GM20000 (cell line): ENCODE measurements around the gene ATP5F1D.
A peak's percentile ranks its signal among the peaks of the same experiment; 100 is the strongest.

ENCODE experiments used
- DNase-seq: peaks from one replicate; pipeline ENCODE4 v3.0.0; 2012; ENCODE audit warnings: low spot score
- CTCF ChIP-seq: IDR thresholded peaks from 2 replicates; pipeline ENCODE4 v1.5.1; 2012; ENCODE audit warnings: mild to moderate bottlenecking, control low read depth; ENCODE audit errors: extremely low read depth, missing control alignments

ATP5F1D gene

GRCh38 chr19:1264801-1265614, 23.5 kb downstream of the ATP5F1D start:
- no peak for TF ChIP-seq CTCF
- DNase-seq = no peak

- TF ChIP-seq CTCF = no peak
- no peak for DNase-seq
Observed at GRCh38 chr19:1265615-1266128, 24.1 kb downstream of the ATP5F1D start.

- peak; percentile 95 for DNase-seq
- no peak for TF ChIP-seq CTCF
Observed at GRCh38 chr19:1266129-1266915, 24.8 kb downstream of the ATP5F1D start.

- DNase-seq = no peak
- TF ChIP-seq CTCF = peak; percentile 90
Observed at GRCh38 chr19:1266916-1267476, 25.4 kb downstream of the ATP5F1D start.

- DNase-seq = no peak
- no peak for TF ChIP-seq CTCF
Observed at GRCh38 chr19:1267477-1268225, 26.1 kb downstream of the ATP5F1D start.

- DNase-seq = no peak
- no peak for TF ChIP-seq CTCF
Observed at GRCh38 chr19:1268226-1269064, 26.9 kb downstream of the ATP5F1D start.
